ENCODE data around the gene REEP1.

DNA sequence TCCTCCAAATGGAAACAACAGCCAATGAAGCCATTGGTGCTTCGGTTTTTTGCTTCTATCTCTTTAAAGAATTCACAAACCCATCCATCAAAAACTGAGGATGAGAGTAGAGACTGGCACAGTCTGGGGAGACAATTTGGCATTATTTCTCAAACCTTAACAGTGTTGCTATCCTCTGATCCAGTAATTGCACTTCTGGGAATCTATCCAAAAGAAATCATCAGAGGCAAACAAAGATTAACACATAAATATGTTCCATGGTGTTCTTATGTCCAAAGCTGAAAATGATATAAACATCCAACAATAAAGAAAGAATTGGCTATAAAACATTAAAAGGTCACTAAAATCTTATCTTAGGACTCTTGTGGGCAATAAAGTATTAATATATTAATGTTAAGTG, 35.1 kb downstream of the REEP1 start:
- TF ChIP-seq EZH2phosphoT487 (conservative IDR thresholded peaks at IDR 0.05; ENCODE audit: low read length) = no peak
- TF ChIP-seq, protein P1, sequence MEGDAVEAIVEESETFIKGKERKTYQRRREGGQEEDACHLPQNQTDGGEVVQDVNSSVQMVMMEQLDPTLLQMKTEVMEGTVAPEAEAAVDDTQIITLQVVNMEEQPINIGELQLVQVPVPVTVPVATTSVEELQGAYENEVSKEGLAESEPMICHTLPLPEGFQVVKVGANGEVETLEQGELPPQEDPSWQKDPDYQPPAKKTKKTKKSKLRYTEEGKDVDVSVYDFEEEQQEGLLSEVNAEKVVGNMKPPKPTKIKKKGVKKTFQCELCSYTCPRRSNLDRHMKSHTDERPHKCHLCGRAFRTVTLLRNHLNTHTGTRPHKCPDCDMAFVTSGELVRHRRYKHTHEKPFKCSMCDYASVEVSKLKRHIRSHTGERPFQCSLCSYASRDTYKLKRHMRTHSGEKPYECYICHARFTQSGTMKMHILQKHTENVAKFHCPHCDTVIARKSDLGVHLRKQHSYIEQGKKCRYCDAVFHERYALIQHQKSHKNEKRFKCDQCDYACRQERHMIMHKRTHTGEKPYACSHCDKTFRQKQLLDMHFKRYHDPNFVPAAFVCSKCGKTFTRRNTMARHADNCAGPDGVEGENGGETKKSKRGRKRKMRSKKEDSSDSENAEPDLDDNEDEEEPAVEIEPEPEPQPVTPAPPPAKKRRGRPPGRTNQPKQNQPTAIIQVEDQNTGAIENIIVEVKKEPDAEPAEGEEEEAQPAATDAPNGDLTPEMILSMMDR (IDR thresholded peaks at IDR 0.05; ENCODE audit: insufficient read depth, low read length, poor library complexity, severe bottlenecking) = no peak
